ENCODE data around the gene PPIF.

DNA sequence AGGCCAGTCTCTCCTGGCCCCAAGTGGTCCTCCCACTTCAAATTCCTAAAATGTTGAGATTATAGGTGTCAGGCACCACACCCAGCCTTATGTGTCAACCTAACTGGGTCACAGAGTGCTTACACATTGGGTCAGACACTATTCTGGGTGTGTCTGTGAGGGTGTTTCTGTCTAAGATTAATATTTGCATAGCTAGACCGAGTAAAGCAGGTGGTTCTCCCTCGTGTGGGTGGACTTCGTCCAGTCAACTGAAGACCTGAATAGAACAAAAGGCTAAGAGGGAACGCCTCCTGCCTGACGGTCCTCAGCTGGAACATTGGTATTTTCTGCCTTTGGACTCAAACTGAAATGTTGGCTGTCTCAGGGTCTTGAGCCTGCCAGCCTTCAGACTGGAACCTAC, 11.5 kb downstream of the PPIF start:
- TF ChIP-seq POLR2AphosphoS5 (IDR thresholded peaks at IDR 0.05): no peak
- TF ChIP-seq, protein P1, sequence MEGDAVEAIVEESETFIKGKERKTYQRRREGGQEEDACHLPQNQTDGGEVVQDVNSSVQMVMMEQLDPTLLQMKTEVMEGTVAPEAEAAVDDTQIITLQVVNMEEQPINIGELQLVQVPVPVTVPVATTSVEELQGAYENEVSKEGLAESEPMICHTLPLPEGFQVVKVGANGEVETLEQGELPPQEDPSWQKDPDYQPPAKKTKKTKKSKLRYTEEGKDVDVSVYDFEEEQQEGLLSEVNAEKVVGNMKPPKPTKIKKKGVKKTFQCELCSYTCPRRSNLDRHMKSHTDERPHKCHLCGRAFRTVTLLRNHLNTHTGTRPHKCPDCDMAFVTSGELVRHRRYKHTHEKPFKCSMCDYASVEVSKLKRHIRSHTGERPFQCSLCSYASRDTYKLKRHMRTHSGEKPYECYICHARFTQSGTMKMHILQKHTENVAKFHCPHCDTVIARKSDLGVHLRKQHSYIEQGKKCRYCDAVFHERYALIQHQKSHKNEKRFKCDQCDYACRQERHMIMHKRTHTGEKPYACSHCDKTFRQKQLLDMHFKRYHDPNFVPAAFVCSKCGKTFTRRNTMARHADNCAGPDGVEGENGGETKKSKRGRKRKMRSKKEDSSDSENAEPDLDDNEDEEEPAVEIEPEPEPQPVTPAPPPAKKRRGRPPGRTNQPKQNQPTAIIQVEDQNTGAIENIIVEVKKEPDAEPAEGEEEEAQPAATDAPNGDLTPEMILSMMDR (IDR thresholded peaks at IDR 0.05 in 8 of 11, conservative IDR thresholded peaks at IDR 0.05 in 3 of 11): no peak
- TF ChIP-seq POLR2A (IDR thresholded peaks at IDR 0.05): no peak
